Fibroblast of skin of right quadriceps (primary cell): ENCODE results near the gene TMBIM4.

Experiments
- DNase-seq: peaks from one replicate; pipeline ENCODE4 v3.0.0-alpha.2; 2013

TMBIM4 gene

DNA sequence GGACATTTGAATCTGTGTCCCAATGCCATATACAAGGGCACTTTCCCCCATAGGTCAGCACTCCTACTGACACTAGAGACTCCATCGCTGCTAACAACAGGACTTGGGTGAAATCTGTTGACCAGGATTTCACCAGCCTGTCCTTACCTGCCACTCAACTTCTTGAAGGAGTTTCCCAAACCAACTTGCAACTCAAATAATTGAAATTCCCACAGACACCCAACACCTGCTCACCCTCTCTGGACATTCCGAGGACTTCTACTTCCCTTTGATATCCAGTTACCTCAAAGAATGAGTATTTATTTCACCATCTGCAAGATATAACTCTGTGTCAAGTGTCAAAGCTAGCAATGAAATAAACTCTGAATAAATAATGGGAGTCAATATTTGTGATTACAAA lies 83.8 kb downstream of the TMBIM4 start:
- DNase-seq = no peak
